ENCODE data around the gene PGLYRP4.

The PGLYRP4 gene

GRCh38 chr1:153362187-153362775 lies 13.6 kb upstream of the PGLYRP4 start:
- Histone ChIP-seq H3K36me3 (ENCODE audit: control insufficient read depth, insufficient read depth, low read length) (no peaks in the 10 kb centered on the region), H3K4me3 (replicated peaks; ENCODE audit: low read depth, low read length) (no peak overlapping the region), H3K27me3 (replicated peaks; ENCODE audit: control insufficient read depth, insufficient read depth, low read length) (no peaks in the 10 kb centered on the region; the same call in 1 of the 2 replicates)
- no peak for TF ChIP-seq CTCF (IDR thresholded peaks at IDR 0.05; ENCODE audit: insufficient read depth, low read length, poor library complexity, severe bottlenecking)
- no peak for DNase-seq (ENCODE audit: extremely low read depth, insufficient read length)

- no peak for TF ChIP-seq CTCF (IDR thresholded peaks at IDR 0.05; ENCODE audit: insufficient read depth, low read length, poor library complexity, severe bottlenecking)
- H3K27me3 ChIP-seq (replicated peaks; ENCODE audit: control insufficient read depth, insufficient read depth, low read length) = no peaks in the 10 kb centered on the region; the same call in none of the 2 replicates
- DNase-seq (ENCODE audit: extremely low read depth, insufficient read length) = no peak
- no peaks in the 10 kb centered on the region for H3K36me3 ChIP-seq (ENCODE audit: control insufficient read depth, insufficient read depth, low read length)
- H3K4me3 ChIP-seq (replicated peaks; ENCODE audit: low read depth, low read length) = no peak overlapping the region
Observed at GRCh38 chr1:153361480-153362109, 13.0 kb upstream of the PGLYRP4 start.

- no peaks in the 10 kb centered on the region for H3K36me3 ChIP-seq (ENCODE audit: control insufficient read depth, insufficient read depth, low read length)
- no peak for TF ChIP-seq CTCF (IDR thresholded peaks at IDR 0.05; ENCODE audit: insufficient read depth, low read length, poor library complexity, severe bottlenecking)
- DNase-seq (ENCODE audit: extremely low read depth, insufficient read length) = no peak
Observed at GRCh38 chr1:153360592-153361479, 12.2 kb upstream of the PGLYRP4 start.

GRCh38 chr1:153360190-153360589 lies 11.5 kb upstream of the PGLYRP4 start:
- no peak for TF ChIP-seq CTCF (IDR thresholded peaks at IDR 0.05; ENCODE audit: insufficient read depth, low read length, poor library complexity, severe bottlenecking)
- Histone ChIP-seq H3K4me3 (replicated peaks; ENCODE audit: low read depth, low read length) (no peak overlapping the region), H3K27me3 (replicated peaks; ENCODE audit: control insufficient read depth, insufficient read depth, low read length) (no peaks in the 10 kb centered on the region; the same call in none of the 2 replicates), H3K36me3 (ENCODE audit: control insufficient read depth, insufficient read depth, low read length) (no peaks in the 10 kb centered on the region)
- no peak for DNase-seq (ENCODE audit: extremely low read depth, insufficient read length)

More at GRCh38 chr1:153360592-153361479, 12.2 kb upstream of the PGLYRP4 start:
- Histone ChIP-seq H3K27me3 (replicated peaks; ENCODE audit: control insufficient read depth, insufficient read depth, low read length) (no peaks in the 10 kb centered on the region; the same call in none of the 2 replicates), H3K4me3 (replicated peaks; ENCODE audit: low read depth, low read length) (no peak overlapping the region)

GRCh38 chr1:153359241-153359640 lies 10.6 kb upstream of the PGLYRP4 start:
- TF ChIP-seq CTCF (IDR thresholded peaks at IDR 0.05; ENCODE audit: insufficient read depth, low read length, poor library complexity, severe bottlenecking) = no peak
- Histone ChIP-seq H3K36me3 (ENCODE audit: control insufficient read depth, insufficient read depth, low read length) (no peaks in the 10 kb centered on the region), H3K27me3 (replicated peaks; ENCODE audit: control insufficient read depth, insufficient read depth, low read length) (no peaks in the 10 kb centered on the region; the same call in none of the 2 replicates), H3K4me3 (replicated peaks; ENCODE audit: low read depth, low read length) (no peak overlapping the region)
- no peak for DNase-seq (ENCODE audit: extremely low read depth, insufficient read length)

Data from GM06990 (cell line).